ENCODE measurements around the gene OGDH. TPM values are rescaled to one million over a fixed set of nuclear protein-coding genes. Genes with fewer than 3 reads are reported as not detected.
A peak's percentile ranks its signal among the peaks of the same experiment; 100 is the strongest.

Gene OGDH
- polyA plus RNA-seq, 1 donor from 2014 or later, result 26.6 TPM

DNA sequence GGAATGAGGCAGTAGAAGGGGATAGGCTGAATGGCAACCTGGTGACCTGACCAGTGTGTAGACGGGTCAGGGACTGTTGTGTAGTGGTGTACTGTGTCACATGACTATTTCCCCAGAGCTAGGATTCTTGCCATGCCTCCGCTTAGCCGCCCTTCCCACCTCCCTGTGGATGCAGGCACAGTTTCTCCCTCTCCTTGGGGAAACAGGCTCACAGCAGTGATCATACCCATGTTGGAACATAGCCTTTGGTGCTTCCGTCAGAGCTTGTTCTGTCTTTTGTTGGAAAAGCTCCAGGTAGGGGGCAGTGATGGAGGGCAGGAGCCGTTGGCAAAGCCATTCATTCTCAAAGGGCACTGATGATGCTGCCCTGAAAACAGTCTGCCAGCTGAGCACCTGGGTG is 44.3 kb downstream of the OGDH start:
- H3K4me3 Mint-ChIP-seq, result no peak overlapping the region
- H3K4me1 Mint-ChIP-seq, result peaks cover 0 to 7% (median 3%) of the 10 kb centered on the region in 3 donors
- H3K9me3 Mint-ChIP-seq, result no peaks in the 10 kb centered on the region
- no peak overlapping the region for H3K27ac Mint-ChIP-seq
- H3K27me3 Mint-ChIP-seq, result no peaks in the 10 kb centered on the region
- H3K36me3 Mint-ChIP-seq, result peaks cover 6% of the 10 kb centered on the region

DNA sequence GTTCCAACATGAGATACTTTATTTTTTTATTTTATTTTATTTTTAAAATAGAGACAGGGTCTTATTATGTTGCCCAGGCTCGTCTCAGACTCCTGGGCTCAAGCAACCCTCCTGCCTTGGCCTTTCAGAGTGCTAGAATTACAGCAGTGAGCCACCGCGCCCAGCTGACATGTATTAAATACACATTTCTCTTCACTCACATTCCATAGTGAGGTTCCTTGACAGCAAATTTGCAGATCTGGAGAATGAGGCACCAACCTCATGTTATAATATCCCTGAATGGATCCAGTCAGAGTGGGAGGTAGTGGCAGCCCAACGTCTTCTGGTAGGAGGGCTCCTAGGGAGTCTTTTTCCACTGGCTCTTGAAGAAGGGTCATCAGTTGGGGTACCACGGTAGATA is 46.1 kb downstream of the OGDH start:
- Mint-ChIP-seq H3K9me3 (no peaks in the 10 kb centered on the region), H3K27ac (no peak overlapping the region), H3K4me3 (no peak overlapping the region), H3K4me1 (peaks cover 0 to 2% (median 0%) of the 10 kb centered on the region in 3 donors), H3K27me3 (no peaks in the 10 kb centered on the region), H3K36me3 (peaks cover 8% of the 10 kb centered on the region)

DNA sequence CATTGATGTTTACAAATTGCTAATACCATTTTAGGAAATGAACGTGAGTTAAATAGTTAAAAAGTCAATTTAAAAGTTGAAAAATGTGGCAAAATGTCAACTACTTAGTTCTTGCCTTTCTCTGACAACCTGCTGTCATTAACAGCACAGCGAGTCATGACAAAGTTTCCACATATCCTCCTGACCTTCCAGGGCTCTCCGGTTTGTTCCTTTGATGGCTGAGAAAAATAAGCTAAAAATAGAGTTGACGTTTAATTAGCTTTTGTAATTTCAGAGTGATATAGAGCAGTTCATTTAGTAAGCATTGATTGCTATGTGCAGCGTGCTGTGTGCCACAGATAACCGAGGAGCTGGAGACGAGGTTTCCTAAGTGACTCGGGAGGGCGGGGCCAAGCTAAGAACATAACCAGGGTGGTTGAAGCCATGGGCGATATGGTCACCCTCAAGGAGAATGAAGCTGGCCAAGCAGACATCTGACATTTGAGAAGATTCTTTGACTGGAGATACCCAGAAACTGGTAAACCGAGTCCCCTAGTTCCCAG is 47.9 kb downstream of the OGDH start:
- no peak overlapping the region for H3K27ac Mint-ChIP-seq
- H3K4me3 Mint-ChIP-seq, result no peak overlapping the region
- H3K36me3 Mint-ChIP-seq, result peaks cover 12% of the 10 kb centered on the region
- H3K9me3 Mint-ChIP-seq, result no peaks in the 10 kb centered on the region
- peaks cover 0 to 2% (median 1%) of the 10 kb centered on the region in 3 donors for H3K4me1 Mint-ChIP-seq
- H3K27me3 Mint-ChIP-seq, result no peaks in the 10 kb centered on the region

DNA sequence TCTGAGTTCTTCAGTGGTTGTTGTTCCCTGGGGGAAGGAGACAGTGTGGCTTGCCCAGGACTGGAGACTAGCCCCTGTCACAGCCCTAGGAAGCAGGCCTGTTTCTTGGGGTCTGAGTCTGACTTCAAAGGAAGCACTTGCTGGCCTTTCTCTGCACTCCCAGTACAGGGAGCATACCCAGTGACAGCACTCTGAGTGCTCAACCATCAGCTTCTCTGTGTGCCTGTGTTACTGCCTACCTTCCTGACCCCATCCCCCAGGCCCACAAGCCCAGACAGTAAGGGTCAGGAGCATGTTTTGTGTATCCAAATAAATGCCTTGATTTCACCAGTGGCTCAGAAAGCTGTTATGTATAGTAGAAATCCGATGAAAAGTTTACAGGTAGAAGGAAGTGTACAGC is 48.9 kb downstream of the OGDH start:
- Mint-ChIP-seq H3K9me3 (no peaks in the 10 kb centered on the region), H3K4me1 (peaks cover 0 to 4% (median 1%) of the 10 kb centered on the region in 3 donors), H3K36me3 (peaks cover 14% of the 10 kb centered on the region), H3K27ac (peak overlapping the region in 1 of 3 donors; percentile 53), H3K27me3 (no peaks in the 10 kb centered on the region), H3K4me3 (no peak overlapping the region)

DNA sequence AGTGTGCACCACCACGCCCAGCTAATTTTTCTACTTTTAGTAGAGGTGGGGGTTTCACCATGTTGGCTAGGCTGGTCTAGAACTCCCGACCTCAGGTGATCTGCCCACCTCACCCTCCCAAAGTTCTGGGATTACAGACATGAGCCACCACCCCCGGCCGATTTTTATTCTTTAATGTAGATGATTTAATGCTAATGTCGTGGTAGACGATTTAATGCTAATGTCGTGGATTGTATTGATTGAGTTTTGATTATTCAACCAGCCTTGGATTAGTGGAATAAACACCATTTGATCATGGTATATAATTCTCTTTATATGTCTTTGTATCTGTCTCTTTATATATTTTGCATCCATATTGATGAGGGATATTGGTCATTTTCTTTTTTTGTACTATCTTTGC is 52.6 kb downstream of the OGDH start:
- Mint-ChIP-seq H3K27ac (no peak overlapping the region), H3K27me3 (no peaks in the 10 kb centered on the region), H3K9me3 (peaks cover 5 to 6% (median 5%) of the 10 kb centered on the region in 3 donors), H3K4me3 (no peak overlapping the region), H3K4me1 (peaks cover 0 to 7% (median 1%) of the 10 kb centered on the region in 3 donors), H3K36me3 (peaks cover 29% of the 10 kb centered on the region)

DNA sequence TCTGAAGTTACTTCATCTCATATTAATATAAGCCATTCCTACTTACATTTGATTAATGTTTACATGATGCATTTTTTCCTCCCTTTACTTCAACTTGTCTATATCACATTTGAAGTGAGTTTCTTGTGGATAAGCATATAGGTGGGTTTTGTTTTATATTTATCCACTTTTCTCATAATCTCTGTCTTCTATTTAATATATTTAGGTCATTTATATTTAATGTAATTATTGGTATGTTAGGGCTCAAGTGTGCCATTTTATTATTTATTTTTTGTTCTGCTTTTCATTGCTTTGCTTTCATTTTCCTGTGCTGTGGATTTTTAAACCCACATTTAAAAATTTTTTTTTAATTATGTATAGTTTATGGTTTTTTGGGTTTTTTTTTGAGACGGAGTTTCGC is 54.8 kb downstream of the OGDH start:
- Mint-ChIP-seq H3K9me3 (peaks cover 5 to 6% (median 5%) of the 10 kb centered on the region in 3 donors), H3K4me1 (peaks cover 1 to 6% (median 3%) of the 10 kb centered on the region in 3 donors), H3K36me3 (peaks cover 29% of the 10 kb centered on the region), H3K27ac (no peak overlapping the region), H3K4me3 (no peak overlapping the region), H3K27me3 (no peaks in the 10 kb centered on the region)

DNA sequence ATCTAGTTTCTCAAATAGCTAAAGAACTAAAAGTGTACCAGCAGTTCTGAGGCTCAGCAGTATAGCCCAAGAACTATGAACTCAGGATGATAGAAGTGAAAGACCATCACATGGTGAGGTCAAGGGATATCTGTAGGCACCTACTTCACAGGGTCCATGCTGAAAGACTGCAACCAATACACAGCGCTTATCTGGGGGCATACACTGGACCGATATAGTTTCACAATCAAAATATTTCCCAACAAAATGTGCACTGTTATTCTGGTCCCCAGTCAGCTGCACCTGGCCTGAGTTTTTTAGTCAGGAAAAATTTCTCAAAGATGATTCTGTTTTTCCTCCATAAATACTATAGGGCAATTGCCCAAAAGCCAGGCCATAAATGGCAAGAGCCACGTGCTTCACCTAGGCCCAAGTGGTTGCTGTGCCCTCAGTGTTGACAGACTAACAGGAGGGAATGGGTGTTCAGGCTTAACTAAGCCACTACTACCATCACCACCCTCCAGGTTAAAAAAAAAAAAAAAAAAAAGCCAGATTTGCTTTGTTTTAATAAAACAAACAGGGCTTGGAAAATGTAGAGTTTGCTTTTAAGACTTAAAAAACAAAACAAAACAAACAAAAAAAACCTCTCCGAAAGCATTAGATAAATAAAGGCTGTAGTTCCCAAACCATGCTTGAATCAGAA is 58.5 kb downstream of the OGDH start:
- Mint-ChIP-seq H3K4me1 (peaks cover 1 to 7% (median 6%) of the 10 kb centered on the region in 3 donors), H3K27me3 (no peaks in the 10 kb centered on the region), H3K4me3 (no peak overlapping the region), H3K36me3 (peaks cover 19% of the 10 kb centered on the region), H3K9me3 (peaks cover 5 to 6% (median 5%) of the 10 kb centered on the region in 3 donors), H3K27ac (peak overlapping the region in 1 of 3 donors; percentile 48)

DNA sequence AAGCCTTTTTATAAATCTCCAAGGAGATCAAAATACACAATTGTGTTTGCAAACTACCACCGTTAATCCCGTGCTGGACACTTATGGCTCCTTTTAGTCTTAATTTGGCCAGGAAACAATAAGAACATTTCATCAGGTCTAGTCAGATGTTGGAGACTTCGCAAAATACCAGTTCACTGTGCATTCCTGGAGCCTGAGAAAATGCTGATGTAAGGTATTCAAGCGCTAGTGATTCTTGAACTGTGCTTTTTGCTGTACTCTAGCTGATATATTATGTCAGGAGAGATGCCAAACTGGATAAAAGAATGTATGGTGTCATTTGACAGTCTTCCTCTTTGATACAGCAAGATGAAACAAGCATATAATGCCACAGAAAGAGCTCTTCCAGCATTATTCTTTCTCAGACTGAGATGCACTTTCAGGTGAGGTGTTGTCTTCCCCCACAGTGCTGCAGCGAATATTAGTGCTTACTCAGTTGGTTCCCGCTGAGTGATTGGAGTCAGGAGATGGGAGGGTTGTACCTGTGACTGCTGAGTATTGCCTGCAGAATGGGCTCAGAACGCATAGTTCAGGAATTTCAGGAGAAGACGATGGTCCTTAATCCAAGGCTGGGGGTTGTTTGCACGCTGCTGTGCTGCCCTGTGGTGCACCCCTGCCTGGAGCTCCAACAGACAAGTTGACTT is 59.2 kb downstream of the OGDH start:
- peak overlapping the region in 2 of 3 donors; percentile 23 to 48 for H3K27ac Mint-ChIP-seq

DNA sequence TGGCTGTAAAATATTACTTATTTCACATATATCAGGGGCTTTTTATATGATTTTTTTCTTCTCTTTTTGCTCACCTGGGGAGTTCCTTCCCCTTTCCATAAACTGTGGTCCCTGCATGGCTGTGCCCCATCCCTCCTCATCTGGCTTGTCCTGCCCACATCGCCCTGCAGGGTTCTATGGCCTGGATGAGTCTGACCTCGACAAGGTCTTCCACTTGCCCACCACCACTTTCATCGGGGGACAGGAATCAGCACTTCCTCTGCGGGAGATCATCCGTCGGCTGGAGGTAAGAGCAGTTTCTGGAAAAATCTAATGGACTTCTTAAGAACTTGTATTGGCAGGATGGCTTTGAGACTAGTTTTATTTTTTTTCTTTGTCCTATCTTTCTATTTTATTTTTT is 60.1 kb downstream of the OGDH start:
- peaks cover 0 to 1% (median 0%) of the 10 kb centered on the region in 3 donors for H3K9me3 Mint-ChIP-seq
- H3K27me3 Mint-ChIP-seq, result no peaks in the 10 kb centered on the region
- peaks cover 1 to 7% (median 3%) of the 10 kb centered on the region in 3 donors for H3K4me1 Mint-ChIP-seq
- peaks cover 11% of the 10 kb centered on the region for H3K36me3 Mint-ChIP-seq
- no peak overlapping the region for H3K27ac Mint-ChIP-seq
- no peak overlapping the region for H3K4me3 Mint-ChIP-seq

More for the DNA sequence above, 59.2 kb downstream of the OGDH start:
- Mint-ChIP-seq H3K4me1 (peaks cover 1 to 7% (median 5%) of the 10 kb centered on the region in 3 donors), H3K4me3 (no peak overlapping the region), H3K9me3 (peaks cover 5 to 6% (median 5%) of the 10 kb centered on the region in 3 donors), H3K36me3 (peaks cover 16% of the 10 kb centered on the region), H3K27me3 (no peaks in the 10 kb centered on the region)

DNA sequence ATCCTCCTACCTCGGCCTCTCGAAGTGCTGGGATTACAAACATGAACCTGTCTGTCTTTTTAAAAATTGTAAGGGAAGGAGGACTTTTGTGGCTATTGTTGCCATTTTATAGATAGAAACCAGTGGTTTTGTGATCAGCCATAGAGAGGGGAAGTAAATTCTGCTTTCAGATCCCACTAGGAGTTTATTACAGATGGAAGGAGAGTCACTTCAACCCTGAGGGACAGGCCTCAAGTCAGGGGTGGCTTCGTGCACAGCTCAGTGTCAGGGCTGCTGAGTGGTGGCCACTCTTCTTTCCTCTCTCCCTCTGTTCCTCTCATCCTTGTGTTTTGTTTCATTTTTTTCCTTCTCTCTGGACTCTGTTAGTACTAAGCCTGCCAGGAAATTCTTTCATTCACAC is 60.8 kb downstream of the OGDH start:
- Mint-ChIP-seq H3K36me3 (peaks cover 8% of the 10 kb centered on the region), H3K4me3 (no peak overlapping the region), H3K27ac (peak overlapping the region in 1 of 3 donors; percentile 82)

DNA sequence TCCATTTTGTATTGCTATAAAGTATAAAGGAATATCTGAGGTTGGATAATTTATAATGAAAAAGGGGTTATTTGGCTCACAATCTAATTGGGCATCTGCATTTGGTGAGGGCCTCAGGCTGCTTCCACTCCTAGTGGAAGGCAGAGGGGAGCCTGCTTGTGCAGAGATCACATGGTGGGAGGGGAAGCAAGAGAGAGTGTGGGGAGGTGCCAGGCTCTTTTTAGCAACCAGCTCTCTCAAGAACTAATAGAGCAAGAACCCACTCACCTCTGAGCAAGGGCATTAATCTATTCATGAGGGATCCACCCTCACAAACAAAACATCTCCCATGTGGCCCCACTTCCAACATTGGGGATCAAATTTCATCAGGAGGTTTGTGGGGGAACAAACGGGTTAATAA is 64.6 kb downstream of the OGDH start:
- H3K9me3 Mint-ChIP-seq, result no peaks in the 10 kb centered on the region
- peaks cover 2 to 7% (median 3%) of the 10 kb centered on the region in 3 donors for H3K4me1 Mint-ChIP-seq
- H3K36me3 Mint-ChIP-seq, result peaks cover 3% of the 10 kb centered on the region
- no peak overlapping the region for H3K4me3 Mint-ChIP-seq
- H3K27ac Mint-ChIP-seq, result peak overlapping the region in 1 of 3 donors; percentile 16
- H3K27me3 Mint-ChIP-seq, result no peaks in the 10 kb centered on the region

More for the DNA sequence above, 60.8 kb downstream of the OGDH start:
- Mint-ChIP-seq H3K9me3 (peaks cover 0 to under 1% (median 0%) of the 10 kb centered on the region in 3 donors), H3K4me1 (peaks cover 3 to 7% (median 4%) of the 10 kb centered on the region in 3 donors), H3K27me3 (no peaks in the 10 kb centered on the region)

DNA sequence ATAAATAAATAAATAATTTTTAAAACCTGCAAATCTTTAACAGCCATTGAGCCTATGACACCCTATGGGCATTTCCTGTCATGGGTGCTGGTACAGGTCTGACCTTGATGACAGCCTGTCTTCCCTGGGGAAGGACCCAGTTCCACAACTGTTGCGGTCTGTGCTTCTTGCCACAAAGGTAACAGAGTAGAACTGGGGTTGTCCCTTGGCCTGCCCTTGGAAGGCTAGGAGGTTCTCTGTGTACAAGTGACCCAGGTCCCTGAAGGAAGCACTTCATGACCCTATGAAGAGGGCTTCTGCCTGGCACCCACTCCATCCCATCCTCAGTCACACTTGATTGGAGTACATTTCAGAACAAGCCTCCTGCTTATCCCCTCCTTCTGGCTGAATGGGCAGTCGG is 66.9 kb downstream of the OGDH start:
- Mint-ChIP-seq H3K4me3 (no peak overlapping the region), H3K36me3 (peaks cover 7% of the 10 kb centered on the region), H3K27me3 (no peaks in the 10 kb centered on the region), H3K9me3 (no peaks in the 10 kb centered on the region), H3K27ac (no peak overlapping the region), H3K4me1 (peaks cover 0 to 5% (median 2%) of the 10 kb centered on the region in 3 donors)

DNA sequence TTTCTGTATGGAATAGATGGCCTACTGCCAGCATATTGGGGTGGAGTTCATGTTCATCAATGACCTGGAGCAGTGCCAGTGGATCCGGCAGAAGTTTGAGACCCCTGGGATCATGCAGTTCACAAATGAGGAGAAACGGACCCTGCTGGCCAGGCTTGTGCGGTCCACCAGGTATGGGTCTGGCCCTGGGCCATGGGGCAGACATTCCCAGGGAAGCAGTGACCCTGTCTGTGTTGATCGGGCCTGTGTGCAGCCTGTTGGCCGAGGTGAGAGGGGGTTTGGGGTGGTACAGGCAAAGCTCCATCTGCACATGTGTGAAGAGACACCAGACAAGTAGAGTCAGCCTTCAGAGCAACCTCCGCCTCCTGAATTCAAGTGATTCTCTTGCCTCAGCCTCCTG is 67.3 kb downstream of the OGDH start:
- H3K27me3 Mint-ChIP-seq, result no peaks in the 10 kb centered on the region

DNA sequence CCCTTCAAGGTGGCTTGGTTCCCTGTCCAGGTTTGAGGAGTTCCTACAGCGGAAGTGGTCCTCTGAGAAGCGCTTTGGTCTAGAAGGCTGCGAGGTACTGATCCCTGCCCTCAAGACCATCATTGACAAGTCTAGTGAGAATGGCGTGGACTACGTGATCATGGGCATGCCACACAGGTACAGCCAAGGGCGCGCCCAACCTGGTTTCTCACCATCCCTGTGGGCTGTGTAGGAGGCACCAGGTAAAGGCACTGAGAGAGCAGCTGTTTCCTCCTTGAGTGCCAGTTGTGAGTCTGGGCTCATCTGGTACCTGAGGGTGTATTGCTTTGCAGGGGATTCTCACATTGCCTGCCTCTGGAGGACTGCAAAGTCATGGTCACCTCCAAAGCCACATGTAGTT is 68.0 kb downstream of the OGDH start:
- Mint-ChIP-seq H3K36me3 (peaks cover 12% of the 10 kb centered on the region), H3K9me3 (no peaks in the 10 kb centered on the region), H3K4me3 (no peak overlapping the region), H3K4me1 (peaks cover 0 to 5% (median 2%) of the 10 kb centered on the region in 3 donors), H3K27ac (no peak overlapping the region), H3K27me3 (no peaks in the 10 kb centered on the region)

More for the DNA sequence above, 67.3 kb downstream of the OGDH start:
- Mint-ChIP-seq H3K36me3 (peaks cover 10% of the 10 kb centered on the region), H3K4me3 (no peak overlapping the region), H3K4me1 (peaks cover 0 to 5% (median 2%) of the 10 kb centered on the region in 3 donors), H3K27ac (no peak overlapping the region), H3K9me3 (no peaks in the 10 kb centered on the region)

DNA sequence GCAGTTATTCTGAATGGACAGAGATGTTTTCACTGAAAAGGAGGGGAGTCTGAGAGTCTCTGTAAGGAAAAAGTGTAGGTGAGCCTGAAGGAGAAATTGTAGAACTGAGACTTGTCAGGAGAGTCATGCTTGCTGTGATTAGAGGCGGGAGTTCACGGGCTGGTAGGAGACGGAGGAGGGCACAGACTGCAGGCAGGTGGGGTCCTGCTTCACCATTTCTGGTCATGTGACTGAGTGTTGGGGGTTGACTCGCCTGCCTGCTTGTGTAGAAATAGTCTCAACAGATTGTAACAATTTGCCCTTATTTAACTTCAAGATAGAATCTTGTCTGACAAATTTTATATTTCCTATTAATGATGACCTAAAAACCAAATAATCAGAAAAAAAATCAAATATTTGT is 70.3 kb downstream of the OGDH start:
- Mint-ChIP-seq H3K27me3 (no peaks in the 10 kb centered on the region), H3K4me3 (no peak overlapping the region), H3K27ac (peak overlapping the region in 1 of 3 donors; percentile 65), H3K36me3 (peaks cover 15% of the 10 kb centered on the region), H3K4me1 (peaks cover 0 to 3% (median 2%) of the 10 kb centered on the region in 3 donors), H3K9me3 (no peaks in the 10 kb centered on the region)
